Left colon (tissue), 2 donors: Measurements from ENCODE around the gene SLC66A3. TPM values are rescaled to one million over a fixed set of nuclear protein-coding genes. Genes with fewer than 3 reads are reported as not detected.

ENCODE experiments used
- ATAC-seq: fragments of 200-7000 bp; cut with Tn5 transposase; one replicate; pipeline ENCODE4 v1.9.1; 2020; ENCODE audit warnings: mild to moderate bottlenecking, moderate library complexity
- DNase-seq, 2 donors: peaks; one replicate each; pipeline ENCODE4 v3.0.0-alpha.2; 2020
- intact Hi-C, 2 donors: fragments of 100-400 bp; cut with DNase I in 1 of 2; cut with micrococcal nuclease in 1 of 2; formaldehyde crosslinking; loops; one replicate each; pipeline versions ENCODE4 v1.11.2 to v1.14.0; 2022; cut with DNase I, micrococcal nuclease
- total RNA-seq, 2 donors: library from RNA; stranded (reverse); fragmentation: NEBNext Ultra II Directional; extraction: Animal tissue kit (Norgen Biotek cat#: 25700); gene quantifications; one replicate each; pipeline ENCODE4 v1.2.1, GENCODE V29; 2021
- donor health status: DM: no; HTN: no; CAD: no.
- donor health status: DM: yes; HTN: yes; CAD: no.

SLC66A3 gene
- total RNA-seq, 2 donors from 2014 or later = 10.3 to 10.7 TPM

DNA sequence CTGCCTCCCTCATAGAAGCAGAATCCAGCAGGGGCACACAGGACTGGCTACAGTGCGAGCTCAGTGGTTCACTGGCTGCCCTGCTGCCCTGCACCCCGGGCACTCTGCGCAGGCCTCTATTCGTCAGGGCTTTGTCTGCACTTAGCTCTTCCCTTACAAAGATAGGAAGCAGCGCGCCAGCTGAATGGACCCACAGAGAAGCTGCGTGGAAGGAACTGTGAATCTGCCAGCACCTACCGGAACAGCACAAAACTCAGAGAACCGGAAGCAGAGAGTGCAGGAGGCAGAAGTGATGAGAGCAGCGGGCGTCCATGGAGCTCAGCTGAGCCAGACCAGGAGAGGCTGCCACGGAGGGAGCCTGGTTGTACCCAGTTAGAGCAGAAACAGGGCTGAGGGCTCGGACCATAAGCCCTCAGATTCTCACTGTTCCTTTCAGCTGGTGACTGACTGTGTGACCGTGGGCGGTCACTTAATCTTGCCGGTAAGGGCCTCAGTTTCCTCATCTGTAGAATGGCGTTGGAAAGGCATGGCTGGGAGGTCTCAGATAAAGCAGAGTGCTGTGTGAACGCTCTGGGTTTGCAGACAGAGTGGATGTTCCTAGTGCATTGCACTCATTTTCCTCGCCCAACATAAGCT is 23.1 kb upstream of the SLC66A3 start:
- ATAC-seq (no peak), DNase-seq (no peak)

DNA sequence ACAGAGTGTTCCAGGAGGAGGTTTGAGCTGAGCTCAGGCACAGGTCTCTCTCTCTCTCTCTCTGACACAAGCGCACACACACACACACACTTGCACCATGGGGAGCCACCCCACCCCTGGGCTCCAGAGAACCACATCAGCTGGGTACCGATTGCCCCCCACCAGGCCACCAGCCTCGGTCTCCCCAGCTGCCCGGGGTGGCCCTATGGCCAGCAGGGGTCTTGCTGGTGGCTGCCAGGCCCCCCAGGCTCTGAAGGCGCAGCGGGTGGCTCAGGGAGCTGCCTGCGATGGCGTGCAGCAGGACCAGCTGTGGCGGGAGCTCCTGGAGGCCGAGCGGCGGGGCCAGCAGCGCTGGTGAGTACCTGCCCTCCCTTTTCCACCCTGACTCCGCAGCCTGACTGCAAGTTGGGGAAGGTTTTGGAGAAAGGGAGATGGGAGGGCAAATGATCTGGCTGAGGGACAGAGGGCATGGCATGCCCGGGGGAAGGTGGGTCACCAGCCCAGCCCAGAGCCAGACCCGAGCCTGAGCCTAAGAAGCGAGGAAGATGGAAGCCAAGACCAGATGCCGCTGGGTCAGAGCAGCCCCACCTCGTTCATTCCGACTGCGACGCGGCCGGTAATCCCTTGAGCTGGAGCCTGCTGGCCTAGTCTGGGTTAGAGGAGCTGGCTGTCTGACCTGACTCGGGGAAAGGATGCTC is 21.9 kb upstream of the SLC66A3 start:
- DNase-seq (no peak), ATAC-seq (no peak)
- intact Hi-C loops = loop anchor here in 1 of 2 donors (10.0 kb wide), 1 partner anchor 281 kb away; no protein-coding TSS in a partner anchor

More for the DNA sequence above, 23.1 kb upstream of the SLC66A3 start:
- intact Hi-C loops = loop anchor here in 1 of 2 donors (10.0 kb wide), 1 partner anchor 283 kb away; no protein-coding TSS in a partner anchor

DNA sequence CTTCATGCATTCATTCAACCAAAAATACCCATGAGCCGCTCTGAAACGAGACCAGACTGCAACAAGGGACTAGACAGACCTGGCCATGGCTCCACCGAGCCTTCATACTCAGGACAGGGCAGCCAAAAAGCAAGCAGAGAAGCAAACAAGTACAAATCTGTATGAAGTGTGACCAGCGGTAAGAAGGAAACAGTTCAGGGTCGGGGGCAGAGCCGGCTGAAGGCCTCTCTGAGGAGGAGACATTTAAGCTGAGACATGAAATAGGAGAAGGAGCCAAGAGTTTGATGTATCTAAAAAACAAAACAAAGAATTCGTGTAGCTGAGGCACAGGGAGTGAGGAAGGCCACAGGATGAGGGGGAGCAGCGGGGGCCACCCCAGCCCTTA is 21.3 kb upstream of the SLC66A3 start:
- DNase-seq (no peak), ATAC-seq (no peak)
- intact Hi-C loops = loop anchor here in 1 of 2 donors (10.0 kb wide), 1 partner anchor 281 kb away; no protein-coding TSS in a partner anchor

DNA sequence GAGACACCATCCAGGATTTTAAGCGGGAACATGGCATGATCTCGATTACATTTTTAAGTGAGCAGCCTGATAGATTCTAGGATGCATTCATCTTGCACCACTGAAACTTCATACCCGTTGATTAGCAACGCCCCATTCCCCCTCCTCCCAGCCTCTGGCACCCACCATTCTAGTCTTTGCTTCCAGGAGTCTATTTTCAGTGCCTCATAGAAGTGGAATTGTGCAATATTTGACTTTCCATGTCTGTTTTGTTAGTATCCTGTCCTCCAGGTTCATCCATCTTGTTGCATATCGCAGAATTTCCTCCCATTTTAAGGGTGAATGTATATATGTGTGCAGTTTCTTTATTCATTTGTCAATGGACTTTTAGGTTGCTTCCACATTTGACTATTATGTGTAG is 20.9 kb upstream of the SLC66A3 start:
- intact Hi-C loops = loop anchor here in 1 of 2 donors (10.0 kb wide), 1 partner anchor 280 kb away; no protein-coding TSS in a partner anchor
- DNase-seq (no peak), ATAC-seq (no peak)

DNA sequence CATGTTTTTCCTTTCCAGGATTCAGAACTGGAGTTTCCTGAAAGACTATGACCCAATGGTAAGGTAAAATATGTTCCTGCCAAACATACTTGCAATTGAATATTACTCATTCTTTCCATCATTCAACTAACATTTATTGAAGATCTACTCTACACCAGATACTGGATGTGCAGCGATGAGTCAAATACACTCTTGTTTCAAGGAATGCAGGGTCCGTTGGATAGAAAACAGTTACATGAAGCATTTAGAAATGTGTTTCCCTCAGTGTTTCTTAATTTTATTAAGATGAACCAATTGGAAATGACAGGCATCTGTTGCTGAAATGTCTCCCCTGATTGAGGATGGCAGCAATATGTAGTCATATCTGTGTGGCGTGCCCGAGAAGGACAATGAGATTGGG is 14.8 kb upstream of the SLC66A3 start:
- ATAC-seq (no peak), DNase-seq (no peak)
- intact Hi-C loops = no loop called here

DNA sequence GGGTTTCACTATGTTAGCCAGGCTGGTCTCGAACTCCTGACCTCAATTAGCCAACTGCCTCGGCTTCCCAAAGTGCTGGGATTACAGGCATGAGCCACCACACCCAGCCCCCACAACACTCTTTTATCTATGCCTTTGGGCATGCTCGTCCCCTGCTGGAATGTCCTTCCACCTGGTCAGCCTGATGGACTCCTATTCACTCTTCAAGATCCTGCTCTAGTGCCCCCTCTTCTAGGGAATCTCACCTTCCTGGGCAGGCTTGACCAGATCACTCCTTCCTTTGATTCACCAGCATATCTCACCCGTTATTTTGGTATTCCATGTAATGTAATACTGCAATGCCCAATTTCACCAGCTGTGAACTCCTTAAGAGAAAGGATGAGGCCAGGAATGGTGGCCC is 13.9 kb upstream of the SLC66A3 start:
- ATAC-seq (no peak), DNase-seq (no peak)
- intact Hi-C loops = no loop called here

DNA sequence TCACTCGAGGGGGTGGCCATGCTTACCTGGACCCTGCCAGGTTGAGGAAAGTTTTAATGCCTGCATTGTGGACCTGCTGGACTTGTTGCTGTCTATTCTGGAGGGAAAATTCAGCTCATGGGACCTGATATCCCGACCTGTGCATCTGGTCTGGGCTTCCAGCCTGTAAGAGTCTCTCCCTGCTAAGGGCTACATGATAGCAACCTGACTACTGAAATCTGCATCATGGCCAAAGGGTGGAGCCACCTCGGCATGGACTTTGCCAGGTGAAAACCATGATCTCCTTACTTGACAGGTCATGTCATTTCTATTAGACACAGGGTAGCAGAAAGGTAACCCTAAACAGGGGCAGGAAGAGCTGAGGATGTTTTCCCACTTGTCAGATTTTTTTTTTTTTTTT is 12.9 kb upstream of the SLC66A3 start:
- ATAC-seq = peak; percentile 48
- no peak for DNase-seq
- intact Hi-C loops = no loop called here

DNA sequence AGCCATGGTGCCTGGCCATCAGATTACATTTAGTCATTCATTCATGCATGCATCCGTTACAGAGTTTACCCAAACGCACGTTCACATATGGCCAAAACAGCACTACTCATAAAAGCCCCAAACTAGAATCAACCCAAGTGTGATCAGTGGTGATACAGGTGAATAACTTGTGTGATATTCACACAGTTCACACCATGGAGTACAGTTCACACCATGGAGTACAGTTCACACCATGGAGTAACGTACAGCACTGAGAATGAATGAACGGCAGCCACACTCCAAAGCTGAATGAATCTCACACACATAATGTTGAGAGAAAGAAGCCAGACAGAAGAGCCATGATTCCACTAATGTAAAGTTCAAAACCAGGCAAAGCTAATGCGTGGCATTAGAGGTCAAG is 12.3 kb upstream of the SLC66A3 start:
- intact Hi-C loops = no loop called here
- no peak for ATAC-seq

DNA sequence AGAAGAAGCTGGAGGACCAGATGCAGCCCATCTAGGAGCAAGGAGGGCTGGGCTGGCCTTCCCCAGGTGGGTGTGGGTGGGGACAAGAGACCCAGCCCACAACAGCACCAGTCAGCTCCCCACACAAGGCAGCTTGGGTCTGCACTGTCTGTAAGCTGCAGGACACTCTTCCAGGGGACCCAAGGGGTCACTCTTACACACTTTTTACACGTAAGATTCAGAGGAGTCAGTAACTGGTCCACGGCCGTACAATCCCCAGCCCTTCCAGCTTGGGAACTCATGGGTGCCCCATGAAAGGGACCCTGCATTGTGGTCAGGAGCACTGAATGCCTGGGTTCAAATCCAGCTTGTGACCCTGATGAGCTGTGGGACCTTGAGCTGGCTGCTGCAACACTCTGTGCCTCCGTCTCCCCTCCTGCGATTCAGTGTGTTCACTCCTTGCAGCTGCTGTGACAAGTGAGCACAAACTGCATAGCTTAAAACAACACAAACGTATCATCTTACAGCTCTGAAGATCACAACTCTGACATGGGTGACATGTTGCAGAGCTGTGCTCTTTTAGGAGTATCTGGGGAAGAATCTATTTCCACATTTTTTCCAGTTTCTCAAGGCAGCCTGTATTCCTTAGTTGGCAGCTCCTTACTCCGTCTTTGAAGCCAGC is 11.1 kb upstream of the SLC66A3 start:
- ATAC-seq (no peak), DNase-seq (no peak)
- intact Hi-C loops = no loop called here

More for the DNA sequence above, 12.3 kb upstream of the SLC66A3 start:
- DNase-seq = no peak

DNA sequence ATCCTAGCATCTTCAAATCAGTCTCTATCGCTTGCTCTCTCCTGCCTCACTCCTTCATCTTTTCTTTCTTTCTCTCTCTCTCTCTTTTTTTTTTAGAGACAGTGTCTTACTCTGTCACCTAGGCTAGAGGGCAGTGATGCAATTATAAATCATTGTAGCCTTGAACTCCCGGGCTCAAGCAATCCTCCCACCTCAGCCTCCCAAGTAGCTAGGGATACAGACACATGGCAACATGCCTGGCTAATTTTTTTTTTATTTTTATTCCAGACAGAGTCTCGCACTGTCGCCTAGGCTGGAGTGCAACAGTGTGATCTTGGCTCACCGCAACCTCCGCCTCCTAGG is 10.6 kb upstream of the SLC66A3 start:
- intact Hi-C loops = no loop called here
- ATAC-seq = no peak
- no peak for DNase-seq

DNA sequence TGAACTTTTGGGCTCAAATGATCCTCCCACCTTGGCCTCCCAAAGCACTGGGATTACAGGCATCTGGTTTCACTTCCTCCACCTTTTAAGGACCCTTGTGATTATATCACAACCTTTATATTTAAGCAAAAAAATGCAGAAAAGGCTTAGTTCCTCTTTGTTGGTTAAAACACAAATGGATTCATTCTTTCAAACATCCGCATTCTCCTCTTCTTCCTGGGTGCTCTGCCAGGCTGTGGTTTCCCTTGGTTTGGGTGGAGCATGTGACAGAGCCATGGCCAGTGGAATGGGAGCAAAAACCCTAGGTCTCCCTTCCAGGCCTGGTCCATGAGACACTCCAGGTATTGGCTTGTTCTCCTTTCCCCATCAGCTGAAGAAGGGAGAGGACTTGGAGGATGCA is 9.9 kb upstream of the SLC66A3 start:
- no peak for DNase-seq
- ATAC-seq = no peak
- intact Hi-C loops = no loop called here

DNA sequence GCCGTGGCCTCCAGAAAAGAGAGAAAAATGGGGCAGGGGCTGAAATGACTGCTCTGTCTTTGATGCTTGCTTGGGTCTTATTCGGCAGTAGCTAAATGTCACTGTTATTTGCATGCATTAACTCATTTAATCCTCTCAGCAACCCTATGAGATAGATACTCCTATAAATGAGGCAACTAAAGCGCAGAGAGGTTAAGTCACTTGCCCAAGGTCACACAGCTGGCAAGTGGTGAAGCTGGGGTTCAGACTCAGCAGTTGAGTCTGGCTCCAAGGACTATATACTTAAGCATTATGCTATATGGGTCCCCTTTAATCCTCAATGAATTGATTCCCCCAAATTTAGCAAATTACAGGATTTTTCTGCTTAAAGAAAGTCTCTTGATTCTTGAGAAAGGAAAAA is 9.2 kb upstream of the SLC66A3 start:
- no peak for DNase-seq
- intact Hi-C loops = no loop called here

DNA sequence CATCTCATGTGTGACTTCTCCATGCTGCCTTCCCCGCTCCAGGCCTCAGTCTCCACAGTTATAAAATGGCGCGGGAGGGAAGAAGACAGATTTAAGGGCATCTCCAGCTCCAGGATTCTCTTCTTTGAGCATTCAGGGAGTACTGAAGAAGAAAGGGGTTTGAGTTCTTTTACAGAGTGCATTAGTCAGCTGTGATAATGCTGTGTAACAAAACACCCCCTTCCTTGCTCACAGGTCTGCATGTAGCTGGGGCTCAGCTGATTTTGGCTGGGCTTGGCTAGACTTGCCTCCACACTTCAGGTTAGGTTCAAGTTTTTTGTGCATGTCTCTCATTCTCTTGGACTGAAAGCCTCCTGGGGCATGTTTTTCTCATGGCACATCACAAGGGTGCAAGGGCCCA is 8.0 kb upstream of the SLC66A3 start:
- DNase-seq (no peak), ATAC-seq (no peak)
- intact Hi-C loops = no loop called here

More for the DNA sequence above, 9.2 kb upstream of the SLC66A3 start:
- ATAC-seq = no peak

DNA sequence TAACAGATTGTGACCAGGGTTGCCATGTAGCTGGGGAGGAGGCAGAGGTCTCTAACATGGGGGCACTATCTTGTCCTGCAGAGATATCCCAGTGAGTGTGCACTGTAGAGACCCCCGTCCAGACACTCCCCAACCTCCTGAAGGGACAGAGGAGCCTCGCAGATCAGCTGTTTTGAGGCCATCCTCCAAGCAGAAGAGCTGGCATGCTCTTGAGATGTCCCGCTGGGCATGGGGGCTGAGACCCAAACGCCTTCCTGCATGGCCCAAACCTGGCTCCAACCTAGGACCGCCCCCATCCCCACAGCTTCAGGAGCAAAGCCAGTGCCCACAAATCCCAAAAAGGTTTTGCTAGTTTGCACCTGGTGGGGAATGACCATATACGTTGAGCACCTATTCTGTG is 2.7 kb upstream of the SLC66A3 start:
- ATAC-seq (no peak), DNase-seq (no peak)
- intact Hi-C loops = no loop called here

DNA sequence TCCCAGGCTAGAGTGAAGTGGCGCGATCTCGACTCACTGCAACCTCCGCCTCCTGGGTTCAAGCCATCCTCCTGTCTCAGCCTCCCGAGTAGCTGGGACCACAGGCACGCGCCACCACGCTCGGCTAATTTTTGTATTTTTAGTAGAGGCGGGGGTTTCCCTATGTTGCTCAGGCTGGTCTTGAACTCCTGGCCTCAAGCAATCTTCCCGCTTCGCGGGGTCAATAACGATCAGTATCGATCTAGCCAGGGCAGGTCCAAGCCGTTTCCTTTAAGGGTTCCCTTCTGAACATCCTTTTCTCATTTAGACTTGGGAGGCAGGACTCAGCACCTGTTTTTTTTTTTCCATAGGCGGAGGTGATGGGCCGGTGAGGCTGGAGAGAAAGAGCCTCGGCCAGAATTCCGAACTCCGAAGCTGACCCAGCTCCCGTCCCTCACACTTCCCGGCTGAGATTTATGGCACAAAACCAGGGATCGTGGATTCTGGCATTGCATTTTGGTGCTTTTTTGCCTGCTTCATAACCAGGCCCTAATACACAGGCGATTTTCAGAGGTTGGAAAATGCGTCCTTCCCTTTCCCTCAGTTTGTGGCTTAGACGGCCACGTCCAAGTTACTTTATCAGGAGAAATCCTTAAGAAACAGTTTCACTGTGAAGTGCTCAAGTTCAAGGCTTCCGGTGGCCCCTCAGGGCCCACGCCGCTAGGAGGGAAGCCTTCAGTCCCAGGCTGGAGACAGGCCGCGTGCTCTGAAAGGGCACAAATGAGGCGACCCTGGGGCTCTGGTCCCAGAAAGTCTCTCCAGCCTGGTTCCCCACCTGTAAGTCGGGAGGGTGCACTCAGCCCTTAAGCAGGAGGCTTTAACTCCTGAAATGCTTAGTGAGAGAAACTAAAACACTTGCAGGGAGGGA is 998 bp upstream of the SLC66A3 start:
- intact Hi-C loops = no loop called here
- no peak for DNase-seq

DNA sequence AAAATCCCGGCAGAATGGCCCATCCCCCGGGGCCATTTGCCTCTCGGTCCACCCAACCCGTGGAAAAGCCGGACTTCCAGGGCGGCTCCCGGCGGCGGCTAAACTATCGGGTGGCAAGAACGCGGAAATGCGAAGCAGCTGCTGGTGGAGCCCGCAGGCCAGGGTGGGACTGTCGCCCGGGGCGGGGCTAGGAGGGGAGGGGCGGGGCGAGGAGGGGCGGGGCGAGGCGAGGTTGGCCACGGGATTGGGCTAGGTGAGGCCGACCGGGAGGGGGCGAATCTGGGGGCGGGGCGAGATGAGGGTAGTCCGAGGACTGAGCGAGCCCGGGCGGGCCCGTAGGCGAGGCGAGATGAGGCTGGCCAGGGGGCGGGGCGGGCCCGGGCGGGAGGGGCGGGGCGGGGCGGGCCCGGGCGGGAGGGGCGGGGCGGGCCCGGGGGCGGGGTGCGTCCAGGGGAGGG is 315 bp upstream of the SLC66A3 start:
- ATAC-seq = peak; percentile 87
- intact Hi-C loops = no loop called here
- peak; percentile 99 for DNase-seq

More for the DNA sequence above, 998 bp upstream of the SLC66A3 start:
- peak; percentile 3 for ATAC-seq

DNA sequence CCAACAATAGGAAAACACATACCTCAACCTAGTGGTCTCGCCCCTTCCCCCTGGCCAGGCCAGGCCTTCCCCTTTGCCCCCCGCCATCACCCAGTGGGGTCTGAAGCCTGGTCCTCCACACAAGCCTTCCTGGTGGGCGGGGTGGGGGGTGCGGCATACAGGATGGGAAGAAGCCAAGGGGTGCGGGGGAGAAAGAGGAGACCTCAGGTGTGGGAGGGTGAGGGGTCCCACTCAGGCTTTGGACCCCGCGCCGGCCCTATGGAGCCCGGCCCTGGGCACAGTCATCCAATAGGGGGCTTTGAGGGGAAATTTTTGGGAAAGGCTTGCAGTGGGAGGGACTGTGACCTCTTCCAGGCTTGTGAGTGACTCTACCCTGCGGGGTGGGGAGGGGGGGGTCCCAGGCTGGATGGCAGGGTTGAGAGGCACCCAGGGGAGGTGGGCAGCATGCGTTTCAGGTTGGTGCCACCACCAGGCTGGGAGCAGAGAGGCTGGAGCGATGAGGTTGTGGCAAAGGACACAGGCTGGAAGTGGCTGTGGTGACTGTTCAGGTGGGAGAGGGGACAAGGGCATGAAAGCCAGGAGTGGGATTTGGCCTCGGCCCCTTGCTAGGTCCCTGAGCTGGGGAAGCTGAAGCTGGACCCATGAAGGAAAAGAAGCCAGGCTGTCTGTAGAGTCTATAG is 1.3 kb downstream of the SLC66A3 start:
- ATAC-seq (no peak), DNase-seq (peak in 1 of 2 donors; percentile 35)
- intact Hi-C loops = no loop called here

DNA sequence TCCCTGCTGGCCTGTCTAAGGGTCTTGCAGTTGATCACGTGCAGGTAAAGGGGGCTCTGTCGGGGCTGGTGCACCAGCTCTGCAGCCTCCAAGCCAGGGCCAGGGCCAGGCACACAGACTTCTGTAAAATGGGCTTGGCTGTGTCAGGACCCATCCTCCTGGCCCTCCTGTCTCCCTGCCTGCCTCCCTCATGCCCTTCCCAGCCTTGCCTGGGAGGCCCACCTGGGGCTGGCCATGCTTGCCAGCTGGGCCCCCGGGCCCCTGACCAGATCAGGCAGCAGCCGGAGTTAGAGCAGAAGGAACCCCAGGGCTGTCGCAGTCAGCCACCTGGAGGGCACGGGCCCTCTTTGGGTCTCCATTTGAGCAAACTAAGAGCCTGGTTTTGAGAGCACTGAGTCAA is 2.0 kb downstream of the SLC66A3 start:
- intact Hi-C loops = no loop called here
- ATAC-seq (no peak), DNase-seq (no peak)
